A673 (cell line): ENCODE measurements around the gene LCP2.

Experiments
- CTCF ChIP-seq: fragments of 300-800, 200-600 bp; sonication (generic); conservative IDR thresholded peaks from 2 replicates; pipeline ENCODE4 v1.5.1; 2017; ENCODE audit warnings: low read depth, mild to moderate bottlenecking, antibody characterized with exemption, low read length, moderate library complexity, mixed read lengths
- EZH2 ChIP-seq: fragments of 200-600 bp; sonication (generic); IDR thresholded peaks from 2 replicates; pipeline ENCODE4 v1.6.1; 2017; ENCODE audit warnings: borderline replicate concordance, low read depth, mild to moderate bottlenecking, mixed read lengths, antibody characterized with exemption, low read length; ENCODE audit not compliant: poor library complexity, severe bottlenecking

GRCh38 chr5:170289764-170290163 lies 7.8 kb downstream of the LCP2 start:
- TF ChIP-seq EZH2 (no peak), CTCF (no peak)
